Fibroblast of skin of back (primary cell): Measurements from ENCODE around the gene GLRX. TPM values are rescaled to one million over a fixed set of nuclear protein-coding genes. Genes with fewer than 3 reads are reported as not detected.
A peak's percentile ranks its signal among the peaks of the same experiment; 100 is the strongest.
"Not testable (repeated sequence)": the region's sequence is repeated elsewhere in the genome, so short reads cannot be mapped to it uniquely, and the experiment has no call there.

ENCODE experiments used
- DNase-seq: peaks from one replicate; pipeline ENCODE4 v3.0.0-alpha.2; 2013
- polyA plus RNA-seq, 2 experiments: library from polyadenylated mRNA; unstranded; fragments of 120-200 nt; gene quantifications; one replicate each; pipeline ENCODE4 v1.2.1, GENCODE V29; 2013; ENCODE audit not compliant: insufficient read length in 2 of 2

The GLRX gene
- polyA plus RNA-seq (2013, experiment 1 of 2; ENCODE audit: insufficient read length), result 19.5 TPM
- 14.8 TPM for polyA plus RNA-seq (2013, experiment 2 of 2; ENCODE audit: insufficient read length)

- DNase-seq, result peak; percentile 92
Measured at GRCh38 chr5:95822542-95823181, at the start of gene GLRX. Gene GLRX, minus strand, starts transcription at chr5:95822726. Its CDS starts 64 bp downstream, at chr5:95822662.

- no peak for DNase-seq
Measured at GRCh38 chr5:95871146-95871806, 48.8 kb upstream of the GLRX start.

GRCh38 chr5:95870105-95870672 is 47.7 kb upstream of the GLRX start:
- peak; percentile 55 for DNase-seq

GRCh38 chr5:95869173-95869855 is 46.8 kb upstream of the GLRX start:
- not testable (repeated sequence) for DNase-seq

GRCh38 chr5:95868136-95868535 is 45.6 kb upstream of the GLRX start:
- no peak for DNase-seq

- peak; percentile 62 for DNase-seq
Measured at GRCh38 chr5:95866435-95867040, 44.0 kb upstream of the GLRX start.

GRCh38 chr5:95864944-95865504 is 42.5 kb upstream of the GLRX start:
- no peak for DNase-seq

GRCh38 chr5:95864456-95864855 is 41.9 kb upstream of the GLRX start:
- no peak for DNase-seq

- peak; percentile 58 for DNase-seq
Measured at GRCh38 chr5:95863383-95863757, 40.8 kb upstream of the GLRX start.

GRCh38 chr5:95862671-95863382 is 40.3 kb upstream of the GLRX start:
- DNase-seq, result no peak

GRCh38 chr5:95861864-95862561 is 39.5 kb upstream of the GLRX start:
- DNase-seq, result peak; percentile 44

- peak; percentile 98 for DNase-seq
Measured at GRCh38 chr5:95861221-95861863, 38.8 kb upstream of the GLRX start.

- DNase-seq, result no peak
Measured at GRCh38 chr5:95859661-95860060, 37.1 kb upstream of the GLRX start.

- peak; percentile 99 for DNase-seq
Measured at GRCh38 chr5:95858661-95859595, 36.4 kb upstream of the GLRX start.

GRCh38 chr5:95858023-95858461 is 35.5 kb upstream of the GLRX start:
- peak; percentile 83 for DNase-seq

GRCh38 chr5:95857185-95857945 is 34.8 kb upstream of the GLRX start:
- no peak for DNase-seq

GRCh38 chr5:95856501-95856981 is 34.0 kb upstream of the GLRX start:
- DNase-seq, result no peak

- no peak for DNase-seq
Measured at GRCh38 chr5:95853490-95853889, 31.0 kb upstream of the GLRX start.
